Breast epithelium (tissue), 3 donors: ENCODE results near the gene CLRN1.

Experiments used
- CTCF ChIP-seq, 3 donors: fragments of 450-650 bp; IDR thresholded peaks; one replicate each; pipeline ENCODE4 v1.5.1; 2016 to 2017; ENCODE audit warnings: antibody characterized with exemption in 3 of 3, mild to moderate bottlenecking in 3 of 3, moderate library complexity in 3 of 3
- POLR2AphosphoS5 ChIP-seq, 3 donors: sonication (generic); formaldehyde crosslinking; IDR thresholded peaks; one replicate each; pipeline ENCODE4 v1.6.1; 2017; ENCODE audit warnings: antibody characterized with exemption in 3 of 3

- no peak for TF ChIP-seq CTCF (IDR thresholded peaks at IDR 0.05)
- TF ChIP-seq POLR2AphosphoS5 (IDR thresholded peaks at IDR 0.05) = no peak
Observed at GRCh38 chr3:150912501-150912900, 60.0 kb downstream of the CLRN1 start.
